Stimulated activated CD4-positive, alpha-beta T cell treated with anti-CD3 and anti-CD28 coated beads, Interleukin-2, amount 100 ng/mL, for 24 hours (primary cell): ENCODE data around the gene PRKAG2.
"Not testable (repeated sequence)": the region's sequence is repeated elsewhere in the genome, so short reads cannot be mapped to it uniquely, and the experiment has no call there.

Experiments
- DNase-seq, 2 donors: peaks; one replicate each; pipeline ENCODE4 v3.0.0-alpha.2; 2020

The PRKAG2 gene

DNA sequence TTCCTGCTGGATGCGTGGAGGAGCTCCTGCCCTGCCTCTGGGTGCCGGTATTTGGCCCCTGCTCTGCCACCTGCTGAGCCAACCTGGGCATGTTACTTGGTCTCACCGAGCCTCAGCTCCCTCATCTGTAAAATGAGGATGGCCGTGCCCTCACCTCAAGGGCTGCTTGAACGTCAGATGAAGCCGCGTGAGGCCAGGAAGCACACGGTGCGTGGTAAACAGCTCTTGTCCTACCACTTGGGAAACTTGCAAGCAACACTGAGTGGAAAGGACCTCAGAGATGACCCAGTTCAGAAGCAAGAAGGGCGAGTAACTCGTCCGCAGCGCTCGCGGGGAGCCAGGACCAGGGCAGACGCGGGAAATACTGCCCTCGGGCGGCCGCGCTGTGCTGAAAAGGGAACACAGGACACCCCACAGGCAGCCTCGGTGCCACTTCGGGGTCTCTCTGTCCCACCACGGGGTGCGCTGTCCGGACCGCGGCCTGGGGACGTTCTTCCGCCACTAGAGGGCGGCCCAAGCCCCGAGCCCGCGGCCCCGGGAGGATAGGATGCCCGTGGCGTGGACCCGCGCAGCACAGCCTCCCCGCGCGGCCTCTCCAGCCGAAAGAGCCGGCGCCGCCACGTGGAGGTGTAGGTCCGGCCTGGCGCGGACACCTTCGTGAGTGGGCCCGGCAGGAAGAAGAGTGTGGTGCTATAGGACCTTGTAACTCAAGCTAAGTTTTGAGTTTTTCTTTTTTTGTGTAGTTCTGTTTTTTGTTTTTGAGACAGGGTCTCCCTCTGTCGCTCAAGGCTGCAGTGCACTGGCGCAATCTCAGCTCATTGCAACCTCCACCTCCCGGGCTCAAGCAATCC is 94.1 kb downstream of the PRKAG2 start:
- DNase-seq, result peak; percentile 77 to 81

- not testable (repeated sequence) for DNase-seq
These were observed 94.7 kb downstream of the PRKAG2 start for GRCh38 chr7:151782256-151782597.

DNA sequence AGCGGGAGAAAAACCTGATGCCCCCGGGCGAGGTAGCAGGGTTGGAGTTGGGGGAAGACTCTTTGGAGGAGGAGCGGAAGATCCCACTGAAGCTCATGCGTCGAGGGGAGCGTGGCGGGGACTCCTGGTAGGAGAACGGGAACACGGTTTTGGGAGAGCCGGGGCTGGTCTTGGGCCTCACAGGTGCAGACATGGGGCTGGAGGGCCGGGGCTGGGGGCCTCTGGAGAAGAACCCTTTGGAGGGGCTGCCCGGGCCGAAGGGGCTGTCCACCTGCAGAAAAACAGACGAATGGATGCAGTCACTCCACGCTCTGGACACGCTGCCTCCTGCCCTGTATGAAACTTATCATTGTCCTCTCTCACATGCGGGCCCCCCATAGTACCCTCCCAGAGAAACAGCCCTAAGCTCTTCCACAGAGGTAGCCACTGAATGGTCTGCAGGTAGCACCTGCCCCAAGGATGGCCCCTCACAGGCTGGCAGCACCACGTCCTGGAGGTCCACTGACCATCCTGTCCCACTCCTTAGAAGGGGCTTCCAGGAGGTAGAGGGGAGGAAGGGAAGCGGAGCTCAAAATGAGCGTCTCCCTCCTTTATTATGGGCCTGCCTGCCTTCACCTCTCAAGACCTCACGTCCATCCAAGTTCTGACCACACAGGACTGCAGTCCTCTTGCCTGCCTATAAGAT is 95.6 kb downstream of the PRKAG2 start:
- DNase-seq, result no peak

- no peak for DNase-seq
These were observed 96.3 kb downstream of the PRKAG2 start for GRCh38 chr7:151780631-151781030.

- no peak for DNase-seq
These were observed 97.2 kb downstream of the PRKAG2 start for GRCh38 chr7:151779678-151780077.

DNA sequence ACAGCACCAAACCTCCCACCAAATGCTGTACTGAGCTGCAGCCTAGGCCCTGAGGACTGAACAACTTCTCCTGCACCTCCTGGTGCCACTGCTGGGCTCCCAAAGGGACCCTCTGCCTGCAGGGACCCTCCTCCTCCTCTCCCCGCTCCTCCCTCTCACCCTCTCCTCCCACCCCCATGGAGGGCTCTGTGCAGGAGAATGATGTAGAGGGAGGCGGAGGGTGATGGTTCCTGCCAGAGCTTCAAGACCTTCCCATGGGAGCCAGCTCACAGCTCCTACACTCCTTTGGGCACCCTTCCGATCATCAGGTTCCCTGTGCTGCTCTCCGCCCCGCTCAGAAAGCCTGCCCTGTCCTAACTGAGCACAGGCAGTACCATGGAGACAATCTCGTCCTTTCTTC is 97.7 kb downstream of the PRKAG2 start:
- DNase-seq, result no peak

- DNase-seq, result no peak
These were observed 98.8 kb downstream of the PRKAG2 start for GRCh38 chr7:151777908-151778670.

- DNase-seq, result no peak
These were observed 99.4 kb downstream of the PRKAG2 start for GRCh38 chr7:151777495-151777880.

DNA sequence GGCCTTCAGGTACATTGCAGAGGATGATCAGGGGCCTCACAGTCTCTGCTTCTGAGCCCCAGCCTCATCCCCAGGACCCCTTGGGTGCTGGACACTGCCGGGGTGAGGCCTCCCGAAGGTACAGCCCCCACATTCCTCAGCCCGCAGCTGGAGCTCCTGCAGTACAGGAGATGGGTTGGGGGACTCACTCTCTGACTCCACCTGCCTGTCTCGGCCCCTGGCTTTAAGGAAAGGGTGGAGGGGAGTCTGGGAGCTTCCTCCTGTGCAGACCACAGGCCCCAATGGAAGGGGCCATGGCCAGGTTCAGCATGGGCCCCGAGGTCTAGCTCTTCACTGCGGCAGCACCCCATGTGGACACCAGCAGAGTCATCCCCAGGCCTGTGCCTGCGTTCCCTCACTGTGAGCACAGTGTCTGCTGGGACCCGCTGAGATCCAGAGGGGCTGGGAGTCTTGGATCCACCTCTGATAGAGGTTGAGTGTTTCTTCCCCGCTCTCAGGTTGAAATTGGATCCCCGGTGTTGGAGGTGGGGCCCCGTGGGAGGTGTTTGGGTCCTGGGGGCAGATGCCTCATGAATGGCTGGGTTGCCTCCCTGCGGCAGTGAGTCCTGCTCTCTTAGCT is 99.9 kb downstream of the PRKAG2 start:
- no peak for DNase-seq

DNA sequence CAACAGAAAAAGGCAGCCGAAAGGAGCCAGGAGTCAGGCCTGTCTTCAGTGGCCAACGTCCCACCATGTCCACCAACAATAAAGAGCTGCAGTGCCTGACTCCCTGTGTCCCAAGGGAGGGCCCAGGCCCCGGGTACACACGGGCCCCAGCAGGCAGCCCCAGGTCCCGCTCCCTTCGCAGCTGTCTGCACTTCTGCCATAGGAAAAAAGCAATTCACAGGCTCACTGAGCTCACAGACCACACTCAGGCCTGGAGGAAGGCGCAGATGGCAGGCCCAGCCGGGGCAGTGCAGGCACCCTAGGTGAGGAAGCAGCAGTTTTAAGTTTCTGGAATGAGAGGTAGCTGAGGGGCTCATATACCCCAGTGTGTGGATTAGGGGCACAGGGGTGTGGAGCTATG is 100.5 kb downstream of the PRKAG2 start:
- DNase-seq, result no peak

- no peak for DNase-seq
These were observed 101.1 kb downstream of the PRKAG2 start for GRCh38 chr7:151775547-151776443.

GRCh38 chr7:151774951-151775350 is 102.0 kb downstream of the PRKAG2 start:
- no peak for DNase-seq

GRCh38 chr7:151773797-151774196 is 103.1 kb downstream of the PRKAG2 start:
- no peak for DNase-seq

DNA sequence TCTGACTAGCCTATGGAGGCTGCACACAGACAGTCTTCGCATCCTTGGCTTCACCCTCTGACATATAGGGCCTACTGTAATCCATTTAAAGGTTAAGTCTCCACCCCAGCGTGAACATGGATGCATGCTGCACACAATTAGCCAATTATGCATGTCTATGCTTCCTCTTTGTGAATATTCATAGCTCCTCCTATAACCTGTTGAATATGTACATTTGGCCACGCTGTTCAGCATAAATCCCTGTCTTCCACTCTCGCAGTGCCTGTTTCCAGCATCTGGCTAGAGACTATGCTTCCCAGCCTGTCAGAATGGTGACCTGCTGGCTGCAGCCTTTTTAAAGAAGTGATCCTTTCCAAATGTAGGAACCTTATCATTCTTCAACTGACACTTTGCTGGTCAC is 106.7 kb downstream of the PRKAG2 start:
- DNase-seq, result no peak

DNA sequence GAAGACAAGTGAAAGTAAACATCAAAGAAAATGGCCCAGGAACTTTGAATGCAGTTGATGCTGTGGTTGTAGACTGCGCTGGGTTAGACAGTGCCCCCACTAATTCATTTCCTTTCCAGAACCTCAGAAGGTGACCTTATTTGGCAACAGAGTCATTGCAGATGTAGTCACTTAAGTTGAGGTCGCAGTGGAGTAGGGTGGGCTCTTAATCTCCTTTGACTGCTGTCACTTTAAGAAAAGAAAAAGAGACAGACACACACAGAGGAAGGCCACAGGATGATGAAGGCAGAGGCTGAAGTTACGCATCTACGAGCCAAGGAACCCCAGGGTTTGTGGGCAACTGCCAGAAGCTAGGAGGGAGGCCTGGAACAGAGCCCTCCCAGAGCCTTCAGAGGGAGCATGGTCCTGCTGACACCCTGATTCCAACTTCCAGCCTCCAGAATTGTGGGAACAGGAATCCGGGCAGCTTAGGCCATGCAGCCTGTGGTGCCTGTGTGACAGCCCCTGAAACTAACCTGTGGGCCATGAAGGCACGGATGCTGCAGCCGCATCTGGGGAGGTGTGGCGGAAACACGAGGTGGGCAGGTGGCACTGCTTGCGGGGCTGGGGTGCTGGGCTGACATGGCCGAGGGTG is 107.6 kb downstream of the PRKAG2 start:
- DNase-seq, result peak in 1 of 2 donors; percentile 38

GRCh38 chr7:151768805-151769187 is 108.1 kb downstream of the PRKAG2 start:
- no peak for DNase-seq

DNA sequence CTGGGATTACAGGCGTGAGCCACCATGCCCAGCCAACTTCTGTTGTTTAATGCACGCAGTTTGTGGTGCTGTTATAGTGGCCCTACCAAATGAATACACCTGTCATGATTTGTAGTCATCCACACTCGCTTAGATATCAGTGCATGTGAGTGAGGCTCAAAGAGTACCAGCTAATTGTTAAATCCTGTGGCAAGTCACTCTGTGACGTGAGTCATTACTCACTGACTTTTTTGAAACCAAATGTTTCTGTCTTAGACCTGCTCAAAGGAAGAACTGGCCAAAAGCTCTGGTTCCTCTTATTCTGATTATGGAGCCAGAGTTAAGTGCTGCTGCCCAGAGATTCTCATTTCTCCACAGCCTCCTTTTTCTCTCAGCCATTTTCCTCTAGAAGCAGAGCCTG is 109.4 kb downstream of the PRKAG2 start:
- DNase-seq, result no peak

DNA sequence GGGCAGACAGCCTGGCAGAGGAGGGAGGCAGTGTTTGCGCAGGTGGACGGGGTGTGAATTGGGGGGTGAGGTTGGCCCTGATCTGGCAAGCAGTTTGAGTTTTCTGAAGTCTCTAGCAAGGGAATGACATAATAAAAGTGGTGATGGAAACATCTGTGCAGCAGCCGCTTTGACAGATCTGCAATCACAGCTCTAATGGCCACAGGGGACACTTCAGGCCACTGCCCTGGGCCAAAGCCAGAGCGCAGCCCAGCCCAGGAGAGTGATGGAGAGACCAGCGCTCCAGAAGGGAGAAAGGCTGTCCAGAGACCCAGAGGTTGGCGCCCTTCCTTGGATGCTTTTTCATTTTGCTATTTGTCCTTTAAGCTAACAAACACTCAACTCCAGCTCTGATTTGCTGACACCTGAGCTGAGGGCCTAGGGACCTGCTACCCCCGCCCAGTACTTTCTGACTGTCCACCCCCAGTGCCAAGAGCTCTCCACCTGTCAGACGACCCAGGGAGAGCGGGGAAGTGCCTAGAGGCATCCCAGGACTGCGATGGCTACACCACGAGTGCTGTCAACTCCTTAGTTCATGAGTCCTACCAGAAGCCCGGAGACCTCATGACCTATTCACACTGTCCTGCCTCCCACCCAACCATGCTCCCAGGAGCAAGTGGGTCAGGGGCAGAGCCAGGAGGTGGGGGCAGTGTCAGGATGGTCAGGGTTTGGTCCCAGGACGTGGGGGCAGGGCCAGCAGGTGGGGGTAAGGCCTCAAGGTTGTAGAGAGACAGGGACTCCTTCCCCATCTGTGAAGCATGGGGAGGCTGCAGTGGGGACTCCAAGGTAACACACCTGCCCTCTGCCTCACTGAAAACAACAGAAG is 112.6 kb downstream of the PRKAG2 start:
- DNase-seq, result no peak

DNA sequence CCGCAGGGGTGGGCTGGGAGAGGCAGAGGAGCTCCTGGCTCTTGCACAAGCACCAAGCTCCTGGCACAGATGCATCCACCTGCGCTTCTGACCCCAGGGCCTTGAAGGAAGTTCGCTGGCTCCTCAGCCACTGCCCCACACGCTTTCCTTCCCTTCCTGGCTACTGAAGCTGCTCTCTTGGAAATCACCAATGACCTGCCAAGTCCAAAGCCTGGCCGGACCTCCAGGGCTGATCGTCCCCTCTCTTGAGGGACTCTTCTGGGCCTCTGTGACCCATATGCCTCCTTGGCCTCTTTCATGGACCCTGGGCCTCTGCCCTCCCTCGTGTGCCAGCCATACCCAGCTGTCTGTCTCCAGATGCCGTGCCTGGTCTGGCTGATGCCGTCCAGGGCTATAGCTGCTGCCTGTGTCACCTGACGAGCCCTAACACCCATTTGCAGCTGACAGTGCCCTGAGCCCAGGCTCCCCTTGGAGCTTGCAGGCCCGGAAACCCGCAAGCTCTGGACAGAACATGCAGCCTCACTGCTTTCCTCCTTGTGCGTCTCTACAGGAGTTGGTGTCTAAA is 113.4 kb downstream of the PRKAG2 start:
- no peak for DNase-seq

- DNase-seq, result no peak
These were observed 114.2 kb downstream of the PRKAG2 start for GRCh38 chr7:151762583-151763245.
